Esophagus squamous epithelium (tissue), 4 donors: Measurements from ENCODE around the gene CCDC107.

Source experiments
- POLR2A ChIP-seq, 4 donors: fragments of 450-650 bp; IDR thresholded peaks; one replicate each; pipeline ENCODE4 v1.6.1; 2017; ENCODE audit warnings: antibody characterized with exemption in 4 of 4, mild to moderate bottlenecking in 4 of 4, moderate library complexity in 3 of 4
- TF ChIP-seq, protein P1 (sequence below), 6 experiments: fragments of 450-650 bp in 4 of 6; fragments of 200-600 bp in 2 of 6; sonication (generic) in 2 of 6; IDR thresholded peaks; one replicate each; pipeline ENCODE4 v1.5.1; 2016 to 2019; ENCODE audit warnings: antibody characterized with exemption in 6 of 6, mild to moderate bottlenecking in 4 of 6, moderate library complexity in 4 of 6

- TF ChIP-seq, protein P1, sequence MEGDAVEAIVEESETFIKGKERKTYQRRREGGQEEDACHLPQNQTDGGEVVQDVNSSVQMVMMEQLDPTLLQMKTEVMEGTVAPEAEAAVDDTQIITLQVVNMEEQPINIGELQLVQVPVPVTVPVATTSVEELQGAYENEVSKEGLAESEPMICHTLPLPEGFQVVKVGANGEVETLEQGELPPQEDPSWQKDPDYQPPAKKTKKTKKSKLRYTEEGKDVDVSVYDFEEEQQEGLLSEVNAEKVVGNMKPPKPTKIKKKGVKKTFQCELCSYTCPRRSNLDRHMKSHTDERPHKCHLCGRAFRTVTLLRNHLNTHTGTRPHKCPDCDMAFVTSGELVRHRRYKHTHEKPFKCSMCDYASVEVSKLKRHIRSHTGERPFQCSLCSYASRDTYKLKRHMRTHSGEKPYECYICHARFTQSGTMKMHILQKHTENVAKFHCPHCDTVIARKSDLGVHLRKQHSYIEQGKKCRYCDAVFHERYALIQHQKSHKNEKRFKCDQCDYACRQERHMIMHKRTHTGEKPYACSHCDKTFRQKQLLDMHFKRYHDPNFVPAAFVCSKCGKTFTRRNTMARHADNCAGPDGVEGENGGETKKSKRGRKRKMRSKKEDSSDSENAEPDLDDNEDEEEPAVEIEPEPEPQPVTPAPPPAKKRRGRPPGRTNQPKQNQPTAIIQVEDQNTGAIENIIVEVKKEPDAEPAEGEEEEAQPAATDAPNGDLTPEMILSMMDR (IDR thresholded peaks at IDR 0.05): no peak
- no peak for TF ChIP-seq POLR2A (IDR thresholded peaks at IDR 0.05)
Measured at GRCh38 chr9:35679091-35679490, 21.0 kb downstream of the CCDC107 start.
